ENCODE measurements around the gene SPECC1.

DNA sequence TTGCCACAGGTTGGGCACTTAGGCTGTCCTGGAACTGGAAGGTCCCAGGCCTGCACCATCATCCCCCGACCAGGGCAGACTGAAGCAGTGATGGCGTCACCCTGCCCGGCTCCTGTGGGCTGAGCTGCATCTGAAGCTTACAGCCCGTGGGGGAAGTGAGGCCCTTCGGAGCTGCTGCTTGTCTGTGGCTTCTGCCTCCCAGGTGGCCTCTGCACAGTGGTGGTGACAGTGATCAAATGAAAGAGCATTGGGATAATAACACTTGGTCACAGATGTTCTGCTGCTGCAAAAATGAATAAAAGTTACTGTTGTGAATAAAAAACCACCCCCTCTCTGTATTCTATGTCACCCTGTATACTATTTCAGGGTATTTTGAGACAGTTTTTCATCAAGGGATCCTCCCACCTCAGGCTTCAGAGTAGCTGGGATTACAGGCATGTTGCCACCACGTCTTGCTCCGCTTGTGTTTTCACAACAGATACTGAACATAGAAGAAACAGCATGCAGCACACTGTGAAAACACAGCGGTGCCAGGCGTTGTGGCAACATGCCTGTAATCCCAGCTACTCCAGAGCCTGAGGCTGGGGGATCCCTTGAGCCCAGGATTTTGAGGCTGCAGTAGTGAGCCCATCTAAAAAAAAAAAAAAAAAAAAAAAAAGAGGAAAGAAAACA, 293.2 kb downstream of the SPECC1 start:
- TF ChIP-seq, protein P1, sequence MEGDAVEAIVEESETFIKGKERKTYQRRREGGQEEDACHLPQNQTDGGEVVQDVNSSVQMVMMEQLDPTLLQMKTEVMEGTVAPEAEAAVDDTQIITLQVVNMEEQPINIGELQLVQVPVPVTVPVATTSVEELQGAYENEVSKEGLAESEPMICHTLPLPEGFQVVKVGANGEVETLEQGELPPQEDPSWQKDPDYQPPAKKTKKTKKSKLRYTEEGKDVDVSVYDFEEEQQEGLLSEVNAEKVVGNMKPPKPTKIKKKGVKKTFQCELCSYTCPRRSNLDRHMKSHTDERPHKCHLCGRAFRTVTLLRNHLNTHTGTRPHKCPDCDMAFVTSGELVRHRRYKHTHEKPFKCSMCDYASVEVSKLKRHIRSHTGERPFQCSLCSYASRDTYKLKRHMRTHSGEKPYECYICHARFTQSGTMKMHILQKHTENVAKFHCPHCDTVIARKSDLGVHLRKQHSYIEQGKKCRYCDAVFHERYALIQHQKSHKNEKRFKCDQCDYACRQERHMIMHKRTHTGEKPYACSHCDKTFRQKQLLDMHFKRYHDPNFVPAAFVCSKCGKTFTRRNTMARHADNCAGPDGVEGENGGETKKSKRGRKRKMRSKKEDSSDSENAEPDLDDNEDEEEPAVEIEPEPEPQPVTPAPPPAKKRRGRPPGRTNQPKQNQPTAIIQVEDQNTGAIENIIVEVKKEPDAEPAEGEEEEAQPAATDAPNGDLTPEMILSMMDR (IDR thresholded peaks at IDR 0.05), result no peak
- no peak for TF ChIP-seq EP300 (IDR thresholded peaks at IDR 0.05)

Data from sigmoid colon (tissue), 4 donors.